AG09319 (cell line): ENCODE measurements around the gene RAD51B.

Experiments used
- DNase-seq: peaks from one replicate; pipeline ENCODE4 v3.0.0-alpha.2; 2010; ENCODE audit warnings: low read depth; ENCODE audit errors: extremely low read depth
- CTCF ChIP-seq: IDR thresholded peaks from 2 replicates; pipeline ENCODE4 v1.5.1; 2011; ENCODE audit warnings: low read depth, mild to moderate bottlenecking, inconsistent platforms, low read length, moderate library complexity

The RAD51B gene

GRCh38 chr14:68342216-68342763 is 522.7 kb downstream of the RAD51B start:
- DNase-seq: no peak
- no peak for TF ChIP-seq CTCF

- no peak for TF ChIP-seq CTCF
- DNase-seq: no peak
Measured at GRCh38 chr14:68343534-68344118, 524.0 kb downstream of the RAD51B start.

GRCh38 chr14:68345738-68346137 is 526.2 kb downstream of the RAD51B start:
- TF ChIP-seq CTCF: no peak
- no peak for DNase-seq

- DNase-seq: no peak
- no peak for TF ChIP-seq CTCF
Measured at GRCh38 chr14:68346556-68347343, 527.2 kb downstream of the RAD51B start.

- DNase-seq: no peak
- TF ChIP-seq CTCF: no peak
Measured at GRCh38 chr14:68349900-68350629, 530.5 kb downstream of the RAD51B start.

- no peak for TF ChIP-seq CTCF
- no peak for DNase-seq
Measured at GRCh38 chr14:68355415-68355814, 535.8 kb downstream of the RAD51B start.

- no peak for DNase-seq
- no peak for TF ChIP-seq CTCF
Measured at GRCh38 chr14:68357777-68358176, 538.2 kb downstream of the RAD51B start.
